Left renal cortex interstitium (tissue), 4 donors: ENCODE data around the gene RNF14. TPM values are rescaled to one million over a fixed set of nuclear protein-coding genes. Genes with fewer than 3 reads are reported as not detected.

ENCODE experiments used
- DNase-seq, 4 donors: peaks; one replicate each; pipeline ENCODE4 v3.0.0-alpha.2; 2013; ENCODE audit warnings: low read depth in 4 of 4, low spot score in 2 of 4, missing footprints in 1 of 4
- polyA plus RNA-seq, 4 donors: library from polyadenylated mRNA; unstranded; fragments of 120-200 nt; gene quantifications; one replicate each; pipeline ENCODE4 v1.2.1, GENCODE V29; 2013; ENCODE audit not compliant: insufficient read length in 4 of 4

The RNF14 gene
- polyA plus RNA-seq, 4 donors: 52.3 to 74.8 (median 61.2) TPM

- DNase-seq: no peak
These were observed 21.6 kb upstream of the RNF14 start for GRCh38 chr5:141947316-141947715.

- DNase-seq: no peak
These were observed 20.1 kb upstream of the RNF14 start for GRCh38 chr5:141948812-141949211.

- no peak for DNase-seq
These were observed 19.4 kb upstream of the RNF14 start for GRCh38 chr5:141949511-141949910.

- DNase-seq: no peak
These were observed 18.5 kb upstream of the RNF14 start for GRCh38 chr5:141950207-141951005.

GRCh38 chr5:141951332-141951781, 17.5 kb upstream of the RNF14 start:
- DNase-seq: no peak

GRCh38 chr5:141952020-141952419, 16.9 kb upstream of the RNF14 start:
- DNase-seq: no peak

- DNase-seq: no peak
These were observed 14.7 kb upstream of the RNF14 start for GRCh38 chr5:141954194-141954593.

GRCh38 chr5:141957367-141957996, 11.4 kb upstream of the RNF14 start:
- no peak for DNase-seq

- peak in 1 of 4 donors; percentile 65 for DNase-seq
These were observed 10.8 kb upstream of the RNF14 start, which contains the start of gene PCDH12 for GRCh38 chr5:141958113-141958512. Gene PCDH12, minus strand, starts transcription at chr5:141958202. Its CDS starts 351 bp downstream, at chr5:141957851.

- DNase-seq: no peak
These were observed 10.2 kb upstream of the RNF14 start for GRCh38 chr5:141958546-141959172.

GRCh38 chr5:141960018-141960417, 8.9 kb upstream of the RNF14 start:
- no peak for DNase-seq

GRCh38 chr5:141960449-141961323, 8.2 kb upstream of the RNF14 start:
- peak; percentile 65 to 93 (median 78) for DNase-seq

- no peak for DNase-seq
These were observed 7.4 kb upstream of the RNF14 start for GRCh38 chr5:141961466-141961865.

GRCh38 chr5:141963701-141964100, 5.2 kb upstream of the RNF14 start:
- no peak for DNase-seq

GRCh38 chr5:141965071-141965470, 3.8 kb upstream of the RNF14 start:
- no peak for DNase-seq

- no peak for DNase-seq
These were observed 2.5 kb upstream of the RNF14 start for GRCh38 chr5:141966275-141966962.

GRCh38 chr5:141966963-141967333, 2.0 kb upstream of the RNF14 start:
- DNase-seq: no peak

GRCh38 chr5:141969783-141970771, 1.2 kb downstream of the RNF14 start:
- no peak for DNase-seq
